OCI-LY7 (cell line): ENCODE data around the gene ACP7. TPM values are rescaled to one million over a fixed set of nuclear protein-coding genes. Genes with fewer than 3 reads are reported as not detected.

Experiments
- BruUV-seq: library from RNA; stranded (reverse); fragments of 400-500 nt; replicated peaks from 2 replicates; lab custom pipeline; 2021; lab: Mats Ljungman, UMichigan
- CTCF ChIA-PET: fragments of 300-600 bp; sonication (Branson Sonifier 250); formaldehyde crosslinking; loops from one replicate; lab custom pipeline; 2022; ENCODE audit warnings: antibody characterized with exemption; ENCODE audit not compliant: unreplicated experiment; lab: Charles Lee
- POLR2A ChIA-PET: fragments of 300-600 bp; sonication (Branson Sonifier 250); formaldehyde crosslinking; loops from one replicate; lab custom pipeline; 2022; ENCODE audit warnings: antibody characterized with exemption; lab: Charles Lee
- DNase-seq: peaks from one replicate; pipeline ENCODE4 v3.0.0-alpha.2; 2015; ENCODE audit warnings: low spot score
- H2AFZ ChIP-seq: fragments of 200-600 bp; sonication (generic), shearing (Covaris generic); 2 replicates; pipeline ENCODE4 v1.6.1; 2014; ENCODE audit warnings: mild to moderate bottlenecking, antibody characterized with exemption, low read length, moderate library complexity
- H3K27ac ChIP-seq: fragments of 200-600 bp; sonication (generic); 2 replicates; pipeline ENCODE4 v1.5.1; 2014; ENCODE audit warnings: mixed run types, low read depth, mild to moderate bottlenecking, moderate library complexity, low read length, inconsistent platforms; ENCODE audit not compliant: poor library complexity, severe bottlenecking
- H3K36me3 ChIP-seq: fragments of 200-600 bp; sonication (generic); 2 replicates; pipeline ENCODE4 v1.6.1; 2014; ENCODE audit warnings: mild to moderate bottlenecking, antibody characterized with exemption, low read length, moderate library complexity, mixed read lengths; ENCODE audit not compliant: insufficient read depth
- H3K4me1 ChIP-seq: fragments of 200-600 bp; sonication (generic); 2 replicates; pipeline ENCODE4 v1.5.1; 2014; ENCODE audit warnings: mild to moderate bottlenecking, low read length; ENCODE audit not compliant: insufficient read depth, poor library complexity, severe bottlenecking
- H3K4me2 ChIP-seq: fragments of 200-600 bp; sonication (generic); 2 replicates; pipeline ENCODE4 v1.6.1; 2014; ENCODE audit warnings: mild to moderate bottlenecking, low read length
- H3K4me3 ChIP-seq: fragments of 200-600 bp; sonication (generic); 2 replicates; pipeline ENCODE4 v1.5.1; 2014; ENCODE audit warnings: mild to moderate bottlenecking, low read depth, low read length; ENCODE audit not compliant: poor library complexity, severe bottlenecking
- H3K79me2 ChIP-seq: fragments of 200-600 bp; sonication (generic); 2 replicates; pipeline ENCODE4 v1.6.1; 2016; ENCODE audit warnings: low read depth, mild to moderate bottlenecking, low read length, moderate library complexity, mixed read lengths; ENCODE audit not compliant: insufficient read depth
- H3K9me2 ChIP-seq: fragments of 200-600 bp; sonication (generic); 2 replicates; pipeline ENCODE4 v1.6.1; 2016; ENCODE audit warnings: mild to moderate bottlenecking, low read length, mixed read lengths; ENCODE audit not compliant: insufficient read depth
- H3K9me3 ChIP-seq: fragments of 200-600 bp; sonication (generic); 2 replicates; pipeline ENCODE4 v1.6.1; 2014; ENCODE audit warnings: mild to moderate bottlenecking, mixed run types, low read length, mixed read lengths
- H4K20me1 ChIP-seq: fragments of 200-600 bp; sonication (generic); 2 replicates; pipeline ENCODE4 v1.6.1; 2014; ENCODE audit warnings: mild to moderate bottlenecking, antibody characterized with exemption, low read length, moderate library complexity, mixed read lengths; ENCODE audit not compliant: insufficient read depth
- CTCF ChIP-seq: fragments of 200-600 bp; sonication (generic); conservative IDR thresholded peaks from 2 replicates; pipeline ENCODE4 v1.5.1; 2014; ENCODE audit warnings: mild to moderate bottlenecking, antibody characterized with exemption, low read length, moderate library complexity, mixed read lengths
- EZH2phosphoT487 ChIP-seq: fragments of 200-600 bp; sonication (generic); IDR thresholded peaks from 2 replicates; pipeline ENCODE4 v1.6.1; 2018; ENCODE audit warnings: low read depth, borderline replicate concordance, mild to moderate bottlenecking, mixed run types, antibody characterized with exemption, low read length, moderate library complexity, mixed read lengths
- intact Hi-C: fragments of 100-400 bp; cut with micrococcal nuclease; formaldehyde crosslinking; loops from one replicate; pipeline ENCODE4 v1.10.0; 2022; ENCODE audit not compliant: unreplicated experiment
- total RNA-seq, 2 experiments: library from RNA; depleted of rRNA in 1 of 2; stranded (reverse); fragments of >200 nt in 1 of 2; shearing (Covaris generic) in 1 of 2; gene quantifications; 2 replicates each; pipeline ENCODE4 v1.2.3, GENCODE V29; 2014 to 2022

The ACP7 gene
- total RNA-seq, 2 experiments from 2014 or later = not detected

DNA sequence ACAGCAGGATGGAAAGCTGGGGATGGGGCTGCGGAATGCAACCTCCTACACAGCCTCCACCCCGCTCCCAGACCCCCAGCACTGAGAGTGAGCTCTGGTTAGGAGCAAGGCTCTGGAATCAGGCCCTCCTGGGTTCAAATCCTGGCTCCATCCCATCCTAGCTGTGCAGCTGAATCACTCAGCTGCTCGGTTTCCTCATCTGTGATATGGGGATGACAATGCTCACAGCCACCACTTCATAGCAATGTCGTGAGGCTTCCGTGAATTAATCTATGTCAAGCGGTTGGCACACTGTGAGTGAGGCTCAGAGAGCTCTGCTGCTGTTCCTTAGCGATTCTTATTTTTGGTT is 538 bp downstream of the ACP7 start:
- POLR2A ChIA-PET = no interaction called here
- Histone ChIP-seq H3K79me2 (no peaks in the 10 kb centered on the region), H4K20me1 (no peaks in the 10 kb centered on the region), H3K9me2 (no peaks in the 10 kb centered on the region), H3K36me3 (no peaks in the 10 kb centered on the region), H3K4me3 (no peak overlapping the region), H3K27ac (no peak overlapping the region), H3K4me2 (no peak overlapping the region), H2AFZ (no peak overlapping the region), H3K4me1 (no peaks in the 10 kb centered on the region), H3K9me3 (no peaks in the 10 kb centered on the region)
- CTCF ChIA-PET = no interaction called here
- intact Hi-C loops = no loop called here
- TF ChIP-seq EZH2phosphoT487 (no peak), CTCF (no peak)
- no peak for DNase-seq
- no TSS peak for BruUV-seq

- no peak overlapping the region for H3K4me3 ChIP-seq
- ChIA-PET CTCF (no interaction called here), POLR2A (no interaction called here)
- H3K27ac ChIP-seq = no peak overlapping the region
- H3K79me2 ChIP-seq = no peaks in the 10 kb centered on the region
- no TSS peak for BruUV-seq
- H3K4me2 ChIP-seq = no peak overlapping the region
- no peak for DNase-seq
- no peaks in the 10 kb centered on the region for H3K4me1 ChIP-seq
- H3K9me3 ChIP-seq = no peaks in the 10 kb centered on the region
- no peaks in the 10 kb centered on the region for H3K36me3 ChIP-seq
- intact Hi-C loops = no loop called here
- TF ChIP-seq EZH2phosphoT487 = no peak
- H4K20me1 ChIP-seq = no peaks in the 10 kb centered on the region
- no peak overlapping the region for H2AFZ ChIP-seq
- no peaks in the 10 kb centered on the region for H3K9me2 ChIP-seq
Observed at GRCh38 chr19:39085392-39085791, 1.2 kb downstream of the ACP7 start.

DNA sequence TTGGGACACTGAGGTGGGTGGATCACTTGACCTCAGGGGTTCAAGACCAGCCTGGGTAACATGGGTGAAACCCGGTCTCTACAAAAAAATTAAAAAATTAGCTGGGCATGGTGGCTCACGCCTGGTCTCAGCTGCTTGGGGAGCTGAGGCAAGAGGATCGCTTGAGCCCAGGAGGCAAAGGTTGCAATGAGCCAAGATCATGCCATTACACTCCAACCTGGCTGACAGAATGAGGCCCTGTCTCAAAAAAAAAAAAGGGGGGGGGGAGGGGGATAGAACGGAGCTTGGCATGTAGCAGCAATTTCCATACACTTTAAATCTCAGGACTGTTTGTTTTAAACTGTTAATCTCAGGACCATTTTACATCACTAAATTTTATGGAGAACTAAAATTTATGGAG is 2.2 kb downstream of the ACP7 start:
- Histone ChIP-seq H3K36me3 (no peaks in the 10 kb centered on the region), H3K4me3 (no peak overlapping the region), H3K79me2 (no peaks in the 10 kb centered on the region), H3K9me2 (no peaks in the 10 kb centered on the region), H3K4me1 (no peaks in the 10 kb centered on the region), H4K20me1 (no peaks in the 10 kb centered on the region), H2AFZ (no peak overlapping the region), H3K4me2 (no peak overlapping the region), H3K27ac (no peak overlapping the region), H3K9me3 (no peaks in the 10 kb centered on the region)
- DNase-seq = no peak
- intact Hi-C loops = no loop called here
- ChIA-PET CTCF (no interaction called here), POLR2A (interaction anchor here (0.6 to 0.7 kb wide), 2 partner anchors 18 to 40 kb away, joined by 3 to 6 read pairs; no protein-coding TSS in a partner anchor)
- TF ChIP-seq CTCF (no peak), EZH2phosphoT487 (no peak)
- BruUV-seq = no TSS peak
